Large intestine (tissue), 3 donors: ENCODE measurements around the gene KDM2B. TPM values are rescaled to one million over a fixed set of nuclear protein-coding genes. Genes with fewer than 3 reads are reported as not detected.

Source experiments
- DNase-seq, 2 donors: peaks; one replicate each; pipeline versions ENCODE4 v3.0.0 to v3.0.0-alpha.2; 2013
- H3K27ac ChIP-seq: one replicate; pipeline ENCODE4 v1.5.1; 2013; ENCODE audit warnings: low read length
- H3K27me3 ChIP-seq: 2 replicates; pipeline ENCODE4 v1.6.1; 2013; ENCODE audit warnings: low read length; ENCODE audit not compliant: control insufficient read depth, insufficient read depth
- H3K36me3 ChIP-seq: 2 replicates; pipeline ENCODE4 v1.6.1; 2013; ENCODE audit warnings: low read length; ENCODE audit not compliant: control insufficient read depth, insufficient read depth
- H3K4me1 ChIP-seq: one replicate; pipeline ENCODE4 v1.6.1; 2013; ENCODE audit warnings: low read length; ENCODE audit not compliant: control insufficient read depth, insufficient read depth
- H3K4me3 ChIP-seq: one replicate; pipeline ENCODE4 v1.5.1; 2013; ENCODE audit warnings: low read length
- H3K9me3 ChIP-seq: one replicate; pipeline ENCODE4 v1.6.1; 2013; ENCODE audit warnings: mild to moderate bottlenecking, low read depth, low read length, moderate library complexity; ENCODE audit not compliant: control insufficient read depth
- WGBS: methylation state at CpG from one replicate; pipeline ENCODE4 v1.1.5; 2013; ENCODE audit warnings: low lambda C conversion rate; ENCODE audit not compliant: insufficient coverage; 5-methylcytosine and 5-hydroxymethylcytosine counted together
- polyA plus RNA-seq: library from polyadenylated mRNA; unstranded; fragments of 120-200 nt; gene quantifications from one replicate; pipeline ENCODE4 v1.2.1, GENCODE V29; 2013

KDM2B gene
- polyA plus RNA-seq, 1 donor: 22.3 TPM

GRCh38 chr12:121475279-121475678, 105.5 kb downstream of the KDM2B start:
- H3K9me3 ChIP-seq: no peaks in the 10 kb centered on the region
- H3K27me3 ChIP-seq: no peaks in the 10 kb centered on the region
- H3K4me3 ChIP-seq: no peak overlapping the region
- H3K4me1 ChIP-seq: no peaks in the 10 kb centered on the region
- WGBS: no CpG with 5 or more reads among the region's 2 CpGs
- H3K27ac ChIP-seq: no peak overlapping the region
- no peak for DNase-seq
- no peaks in the 10 kb centered on the region for H3K36me3 ChIP-seq

GRCh38 chr12:121472150-121472905, 108.5 kb downstream of the KDM2B start:
- H3K4me1 ChIP-seq: peaks cover 5% of the 10 kb centered on the region
- WGBS: 70% methylated on average over 4 of the region's 7 CpGs
- no peaks in the 10 kb centered on the region for H3K36me3 ChIP-seq
- H3K9me3 ChIP-seq: no peaks in the 10 kb centered on the region
- H3K27ac ChIP-seq: no peak overlapping the region
- no peak for DNase-seq
- no peaks in the 10 kb centered on the region for H3K27me3 ChIP-seq
- H3K4me3 ChIP-seq: no peak overlapping the region

GRCh38 chr12:121470751-121471150, 110.1 kb downstream of the KDM2B start:
- H3K9me3 ChIP-seq: no peaks in the 10 kb centered on the region
- no peaks in the 10 kb centered on the region for H3K27me3 ChIP-seq
- H3K4me3 ChIP-seq: no peak overlapping the region
- DNase-seq: no peak
- H3K4me1 ChIP-seq: peaks cover 8% of the 10 kb centered on the region
- H3K27ac ChIP-seq: no peak overlapping the region
- no CpG with 5 or more reads among the region's 2 CpGs for WGBS
- no peaks in the 10 kb centered on the region for H3K36me3 ChIP-seq

GRCh38 chr12:121468499-121468801, 112.4 kb downstream of the KDM2B start:
- no CpG with 5 or more reads among the region's 4 CpGs for WGBS
- no peak overlapping the region for H3K4me3 ChIP-seq
- no peaks in the 10 kb centered on the region for H3K9me3 ChIP-seq
- no peaks in the 10 kb centered on the region for H3K27me3 ChIP-seq
- H3K27ac ChIP-seq: no peak overlapping the region
- peaks cover 3% of the 10 kb centered on the region for H3K36me3 ChIP-seq
- H3K4me1 ChIP-seq: peaks cover 11% of the 10 kb centered on the region
- no peak for DNase-seq

GRCh38 chr12:121467638-121468498, 113.0 kb downstream of the KDM2B start:
- Histone ChIP-seq H3K4me3 (peak overlapping the region; percentile 42), H3K36me3 (peaks cover 3% of the 10 kb centered on the region), H3K27me3 (no peaks in the 10 kb centered on the region), H3K27ac (no peak overlapping the region), H3K4me1 (peaks cover 11% of the 10 kb centered on the region), H3K9me3 (no peaks in the 10 kb centered on the region)
- DNase-seq: no peak
- no CpG with 5 or more reads among the region's 48 CpGs for WGBS

GRCh38 chr12:121466794-121467637, 113.8 kb downstream of the KDM2B start:
- Histone ChIP-seq H3K9me3 (no peaks in the 10 kb centered on the region), H3K36me3 (peaks cover 3% of the 10 kb centered on the region), H3K27me3 (no peaks in the 10 kb centered on the region), H3K27ac (no peak overlapping the region), H3K4me1 (peaks cover 11% of the 10 kb centered on the region), H3K4me3 (peak overlapping the region; percentile 37)
- no CpG with 5 or more reads among the region's 139 CpGs for WGBS
- DNase-seq: peak; percentile 88 to 92

- Histone ChIP-seq H3K27ac (no peak overlapping the region), H3K4me1 (peaks cover 11% of the 10 kb centered on the region), H3K27me3 (no peaks in the 10 kb centered on the region), H3K9me3 (no peaks in the 10 kb centered on the region), H3K4me3 (peak overlapping the region; percentile 28), H3K36me3 (peaks cover 3% of the 10 kb centered on the region)
- peak in 1 of 2 donors; percentile 39 for DNase-seq
- WGBS: 36% methylated on average over 8 of the region's 70 CpGs
Measured at GRCh38 chr12:121465921-121466793, 114.7 kb downstream of the KDM2B start.

- no peak for DNase-seq
- Histone ChIP-seq H3K9me3 (no peaks in the 10 kb centered on the region), H3K4me1 (peaks cover 11% of the 10 kb centered on the region), H3K27ac (no peak overlapping the region), H3K4me3 (no peak overlapping the region), H3K27me3 (no peaks in the 10 kb centered on the region), H3K36me3 (peaks cover 3% of the 10 kb centered on the region)
- no CpG with 5 or more reads among the region's 13 CpGs for whole genome bisulfite sequencing
Measured at GRCh38 chr12:121464331-121464730, 116.5 kb downstream of the KDM2B start.

- no CpG with 5 or more reads among the region's 5 CpGs for WGBS
- DNase-seq: no peak
Measured at GRCh38 chr12:121461048-121461447, 119.8 kb downstream of the KDM2B start.

More at GRCh38 chr12:121461048-121461447, 119.8 kb downstream of the KDM2B start:
- no peak overlapping the region for H3K4me3 ChIP-seq
- no peaks in the 10 kb centered on the region for H3K27me3 ChIP-seq
- no peaks in the 10 kb centered on the region for H3K9me3 ChIP-seq
- peaks cover 6% of the 10 kb centered on the region for H3K4me1 ChIP-seq
- H3K27ac ChIP-seq: no peak overlapping the region
- peaks cover 3% of the 10 kb centered on the region for H3K36me3 ChIP-seq
